Measurements from ENCODE around the gene MYB. TPM values are rescaled to one million over a fixed set of nuclear protein-coding genes. Genes with fewer than 3 reads are reported as not detected.

The MYB gene
- total RNA-seq, 1 experiment from 2014 or later = 3.7 TPM

GRCh38 chr6:135196739-135197510, 15.8 kb downstream of the MYB start:
- Histone ChIP-seq H3K27me3 (ENCODE audit: insufficient read depth, low read length) (no peaks in the 10 kb centered on the region), H3K4me3 (replicated peaks in 1 of 2; ENCODE audit: low read depth in 1 of 2, low read length in 2 of 2) (no peak overlapping the region), H3K4me1 (ENCODE audit: control insufficient read depth in 1 of 2, insufficient read depth in 2 of 2, low read length in 2 of 2) (no peaks in the 10 kb centered on the region), H4K20me1 (ENCODE audit: insufficient read depth) (no peaks in the 10 kb centered on the region), H3K9me3 (ENCODE audit: control insufficient read depth in 1 of 2, insufficient read depth in 1 of 2, low read depth in 1 of 2, low read length in 2 of 2) (no peaks in the 10 kb centered on the region), H3K9ac (ENCODE audit: low read length) (no peak overlapping the region), H3K36me3 (ENCODE audit: control insufficient read depth in 1 of 2, insufficient read depth in 2 of 2, low read length in 2 of 2) (0 out of 4 replicates have a peak, but pooled peaks cover 0 to 2% of the 10 kb centered on the region in 2 experiments), H3K9me2 (ENCODE audit: insufficient read depth) (no peaks in the 10 kb centered on the region), H3K4me2 (ENCODE audit: low read length) (no peak overlapping the region), H3K27ac (ENCODE audit: low read depth, low read length) (no peak overlapping the region), H2AFZ (ENCODE audit: low read depth, low read length, poor library complexity, severe bottlenecking) (no peak overlapping the region), H3K79me2 (ENCODE audit: insufficient read depth, low read length) (no peaks in the 10 kb centered on the region)
- ChIA-PET POLR2A (no interaction called here), CTCF (interaction anchor here (0.8 kb wide), 1 partner anchor 9 kb away, joined by 3 read pairs; no protein-coding TSS in a partner anchor), RAD21 (ENCODE audit: low non-redundant PET in 1 of 2, low total read pairs in 2 of 2, uncharacterized antibody in 2 of 2, unreplicated experiment in 2 of 2) (no interaction called here)
- no TSS peak for BruUV-seq (replicated peaks)
- no peak for DNase-seq (ENCODE audit: low read depth, low spot score)
- TF ChIP-seq YY1 (IDR thresholded peaks at IDR 0.05; ENCODE audit: extremely low read depth, insufficient replicate concordance, low read depth, low read length) (no peak), MAX (IDR thresholded peaks at IDR 0.05) (no peak), SP1 (IDR thresholded peaks at IDR 0.05; ENCODE audit: low read depth) (no peak), POLR2AphosphoS5 (IDR thresholded peaks at IDR 0.05; ENCODE audit: low read depth, low read length) (no peak), SIN3A (IDR thresholded peaks at IDR 0.05; ENCODE audit: low read depth) (no peak)
- intact Hi-C loops (cut with micrococcal nuclease) = no loop called here
- ATAC-seq = no peak

- Histone ChIP-seq H3K9ac (ENCODE audit: low read length) (no peak overlapping the region), H3K27ac (ENCODE audit: low read depth, low read length) (no peak overlapping the region), H3K9me3 (ENCODE audit: control insufficient read depth in 1 of 2, insufficient read depth in 1 of 2, low read depth in 1 of 2, low read length in 2 of 2) (no peaks in the 10 kb centered on the region), H3K27me3 (ENCODE audit: insufficient read depth, low read length) (no peaks in the 10 kb centered on the region), H4K20me1 (ENCODE audit: insufficient read depth) (no peaks in the 10 kb centered on the region), H3K4me1 (ENCODE audit: control insufficient read depth in 1 of 2, insufficient read depth in 2 of 2, low read length in 2 of 2) (no peaks in the 10 kb centered on the region), H3K79me2 (ENCODE audit: insufficient read depth, low read length) (no peaks in the 10 kb centered on the region), H3K36me3 (ENCODE audit: control insufficient read depth in 1 of 2, insufficient read depth in 2 of 2, low read length in 2 of 2) (no peaks in the 10 kb centered on the region), H3K9me2 (ENCODE audit: insufficient read depth) (no peaks in the 10 kb centered on the region), H3K4me3 (replicated peaks in 1 of 2; ENCODE audit: low read depth in 1 of 2, low read length in 2 of 2) (no peak overlapping the region), H2AFZ (ENCODE audit: low read depth, low read length, poor library complexity, severe bottlenecking) (no peak overlapping the region), H3K4me2 (ENCODE audit: low read length) (no peak overlapping the region)
- ChIA-PET POLR2A (no interaction called here), RAD21 (ENCODE audit: low non-redundant PET in 1 of 2, low total read pairs in 2 of 2, uncharacterized antibody in 2 of 2, unreplicated experiment in 2 of 2) (no interaction called here), CTCF (no interaction called here)
- DNase-seq (ENCODE audit: low read depth, low spot score) (no peak), ATAC-seq (no peak)
- no TSS peak for BruUV-seq (replicated peaks)
- intact Hi-C loops (cut with micrococcal nuclease) = no loop called here
- no peak for TF ChIP-seq YY1 (IDR thresholded peaks at IDR 0.05; ENCODE audit: extremely low read depth, insufficient replicate concordance, low read depth, low read length)
- no peak for TF ChIP-seq ATF3 (IDR thresholded peaks at IDR 0.05)
- no peak for TF ChIP-seq JUND (IDR thresholded peaks at IDR 0.05)
- TF ChIP-seq REST (IDR thresholded peaks at IDR 0.05; ENCODE audit: low read depth) = no peak
- TF ChIP-seq FOSL1 (IDR thresholded peaks at IDR 0.05; ENCODE audit: low read depth) = no peak
- TF ChIP-seq ZBTB33 (IDR thresholded peaks at IDR 0.05; ENCODE audit: extremely low read depth, insufficient replicate concordance, low read length) = no peak
- no peak for TF ChIP-seq CBX3 (IDR thresholded peaks at IDR 0.05; ENCODE audit: low read depth)
- no peak for TF ChIP-seq MAX (IDR thresholded peaks at IDR 0.05)
- TF ChIP-seq TCF7L2 (IDR thresholded peaks at IDR 0.05; ENCODE audit: borderline replicate concordance, extremely low read depth, insufficient read depth, insufficient read length) = no peak
- no peak for TF ChIP-seq ZNF274 (IDR thresholded peaks at IDR 0.05; ENCODE audit: low read depth, low read length)
Observed at GRCh38 chr6:135202836-135203235, 21.7 kb downstream of the MYB start.
